Heart right ventricle (tissue), 16 donors: ENCODE results near the gene CCNH. TPM values are rescaled to one million over a fixed set of nuclear protein-coding genes. Genes with fewer than 3 reads are reported as not detected.

Source experiments
- ATAC-seq, 8 donors: fragments of 200-7000 bp; cut with Tn5 transposase; one replicate each; pipeline ENCODE4 v1.9.1; 2020; ENCODE audit warnings: mild to moderate bottlenecking in 8 of 8, moderate library complexity in 8 of 8, moderate number of reproducible peaks in 1 of 8
- DNase-seq, 2 donors: peaks; one replicate each; pipeline ENCODE4 v3.0.0-alpha.2; 2020
- H3K27ac ChIP-seq, 10 donors: fragments of 200-600 bp; sonication (generic) in 2 of 10; one replicate each; pipeline versions ENCODE4 v1.5.0 to v1.8.0; 2020 to 2022; ENCODE audit warnings: mild to moderate bottlenecking in 3 of 10
- H3K27me3 ChIP-seq, 7 donors: fragments of 200-600 bp; one replicate each; pipeline ENCODE4 v1.8.0; 2021 to 2022; ENCODE audit warnings: mild to moderate bottlenecking in 2 of 7
- H3K36me3 ChIP-seq, 9 donors: fragments of 200-600 bp; sonication (generic) in 1 of 9; one replicate each; pipeline versions ENCODE4 v1.5.0 to v1.8.0; 2020 to 2022; ENCODE audit warnings: mild to moderate bottlenecking in 2 of 9
- H3K4me1 ChIP-seq, 9 donors: fragments of 200-600 bp; sonication (generic) in 1 of 9; one replicate each; pipeline versions ENCODE4 v1.5.0 to v1.8.0; 2020 to 2022; ENCODE audit warnings: mild to moderate bottlenecking in 4 of 9
- H3K4me3 ChIP-seq, 10 donors: fragments of 200-600 bp; sonication (generic) in 2 of 10; one replicate each; pipeline versions ENCODE4 v1.5.0 to v1.8.0; 2020 to 2022; ENCODE audit warnings: mild to moderate bottlenecking in 7 of 10, moderate library complexity in 2 of 10
- H3K9me3 ChIP-seq, 11 donors: fragments of 200-600 bp in 10 of 11; sonication (generic) in 2 of 11; one replicate each; pipeline versions ENCODE4 v1.5.0 to v1.8.0; 2013 to 2022; ENCODE audit warnings: mild to moderate bottlenecking in 2 of 11, control low read depth in 1 of 11, moderate library complexity in 1 of 11
- CTCF ChIP-seq, 9 donors: fragments of 200-600 bp; sonication (generic) in 2 of 9; IDR thresholded peaks; one replicate each; pipeline versions ENCODE4 v1.5.0 to v1.8.0; 2021 to 2022; ENCODE audit warnings: antibody characterized with exemption in 9 of 9, mild to moderate bottlenecking in 5 of 9, moderate library complexity in 1 of 9
- WGBS, 2 donors: extraction: QIAGEN DNeasy Blood & Tissue Kit; methylation state at CpG; one replicate each; pipeline ENCODE4 v1.1.7; 2013; ENCODE audit warnings: inconsistent platforms in 1 of 2; 5-methylcytosine and 5-hydroxymethylcytosine counted together
- intact Hi-C, 10 donors: fragments of 100-400 bp; cut with DNase I; formaldehyde crosslinking; loops; one replicate each; pipeline versions ENCODE4 v1.11.1 to v1.14.2; 2022
- polyA plus RNA-seq, 2 donors: library from polyadenylated mRNA; stranded (reverse); fragments of 200-250 nt; gene quantifications; one replicate each; pipeline ENCODE4 v1.2.3, GENCODE V29; 2013
- total RNA-seq, 10 donors: library from RNA; stranded (reverse); fragmentation: NEBNext Ultra II Directional in 3 of 10; extraction: Animal tissue kit (Norgen Biotek cat#: 25700) in 3 of 10; gene quantifications; one replicate each; pipeline versions ENCODE4 v1.2.1 to v1.2.4, GENCODE V29; 2021 to 2023
- donor health status: Arrhythmogenic right ventricular cardiomyopathy.
- donor health status: ischemic (EF 13 %, LVEDD 7.1; RV severe dilation, severe dysfunction).
- donor health status: healthy with polysubstance abuse.
- donor health status: DM: no; HTN: yes; CAD: no.
- donor health status: DM: no; HTN: no; CAD: no.
- donor health status: ischemic (EF 25% LVEDD 6.9; RV normal size, moderate dysfunction).
- donor health status: ischemic (EF 25% LVEDD 5.7; RV mildly dilated, moderate dysfunction).
- donor health status: healthy.
- donor health status: DM: yes; HTN: yes; CAD: no.
- donor health status: Ischemic cardiomyopathy.
- donor health status: ischemic (EF 35%, LVEDD 5.7; RV mildly dilated, moderate dysfunction).
- donor health status: nonischemic (EF 11% LVEDD 7.7; RV severe dilation, severe dysfunction).
- donor health status: DM: yes; HTN: yes; CAD: no.
- donor health status: PGD.
- donor health status: ischemic (EF 29% LVEDD 5.4; RV normal size, mild dysfunction).
- donor health status: nonischemic (EF 23%, LVEDD 6.1; RV moderate dilation, normal function).

Gene CCNH
- total and polyA plus RNA-seq, 12 donors = 23.5 to 36.2 (median 24.5) TPM

DNA sequence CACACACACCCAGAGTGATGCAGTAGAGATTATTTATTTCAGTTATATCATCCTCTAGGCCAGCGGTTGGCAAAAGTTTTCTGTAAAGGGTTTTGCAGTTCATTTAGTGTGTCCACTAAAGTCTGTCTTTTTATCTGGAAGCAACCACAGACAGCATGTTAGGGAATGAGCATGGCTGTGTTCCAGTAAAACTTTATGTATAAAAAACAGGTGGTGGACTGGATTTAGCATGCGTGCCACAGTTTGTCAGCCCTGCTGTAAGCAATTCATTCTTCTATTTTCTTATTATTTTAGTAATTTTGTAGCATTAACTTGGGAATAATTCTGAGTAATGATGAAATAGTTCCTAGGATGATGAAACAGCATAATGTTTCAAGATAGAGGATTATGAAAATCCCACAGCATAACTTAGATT is 51.7 kb downstream of the CCNH start:
- DNase-seq = no peak
- no peak for TF ChIP-seq CTCF (IDR thresholded peaks at IDR 0.05)
- peaks cover 0 to 19% (median 0%) of the 10 kb centered on the region in 9 donors for H3K4me1 ChIP-seq
- intact Hi-C loops = no loop called here
- 83 to 85% methylated on average over 2 of the region's 2 CpGs for WGBS, 2 donors
- ATAC-seq = peak in 1 of 8 donors; percentile 37
- H3K36me3 ChIP-seq = peaks cover 0 to 97% (median 12%) of the 10 kb centered on the region in 9 donors
- H3K9me3 ChIP-seq = no peaks in the 10 kb centered on the region
- H3K4me3 ChIP-seq = no peak overlapping the region
- H3K27ac ChIP-seq = no peak overlapping the region
- no peaks in the 10 kb centered on the region for H3K27me3 ChIP-seq

GRCh38 chr5:87360132-87360531 is 52.6 kb downstream of the CCNH start:
- ATAC-seq (no peak), DNase-seq (no peak)
- intact Hi-C loops = no loop called here
- Histone ChIP-seq H3K27ac (no peak overlapping the region), H3K9me3 (no peaks in the 10 kb centered on the region), H3K4me1 (peaks cover 0 to 19% (median 0%) of the 10 kb centered on the region in 9 donors), H3K27me3 (no peaks in the 10 kb centered on the region), H3K4me3 (no peak overlapping the region), H3K36me3 (peaks cover 0 to 97% (median 16%) of the 10 kb centered on the region in 9 donors)
- TF ChIP-seq CTCF (IDR thresholded peaks at IDR 0.05) = no peak
- WGBS, 2 donors = 90 to 99% methylated on average over 11 of the region's 11 CpGs

DNA sequence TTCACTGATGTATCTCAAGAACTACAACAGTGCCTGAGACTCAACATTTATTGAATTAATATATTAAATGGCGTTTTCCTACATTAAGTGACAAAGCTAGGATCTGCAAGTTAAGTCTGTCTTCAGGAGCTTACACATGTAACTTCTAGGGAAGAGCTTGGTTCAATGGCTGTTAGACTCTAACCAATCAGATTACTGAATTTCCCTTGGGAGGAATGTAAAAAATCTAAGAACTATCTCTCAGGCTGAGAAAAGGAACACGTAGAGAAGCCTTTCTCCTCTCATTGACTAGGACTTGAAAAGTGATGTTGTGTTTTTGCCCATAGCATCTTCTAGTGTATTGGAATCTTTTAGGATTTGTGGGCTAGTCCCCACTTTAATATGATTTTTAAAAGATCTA is 53.6 kb downstream of the CCNH start:
- Histone ChIP-seq H3K27me3 (no peaks in the 10 kb centered on the region), H3K27ac (no peak overlapping the region), H3K4me1 (peaks cover 0 to 19% (median 0%) of the 10 kb centered on the region in 9 donors), H3K36me3 (peaks cover 0 to 97% (median 13%) of the 10 kb centered on the region in 9 donors), H3K9me3 (no peaks in the 10 kb centered on the region), H3K4me3 (no peak overlapping the region)
- no peak for TF ChIP-seq CTCF (IDR thresholded peaks at IDR 0.05)
- 84 to 89% methylated on average over 2 of the region's 2 CpGs for WGBS, 2 donors
- DNase-seq (no peak), ATAC-seq (no peak)
- intact Hi-C loops = no loop called here

DNA sequence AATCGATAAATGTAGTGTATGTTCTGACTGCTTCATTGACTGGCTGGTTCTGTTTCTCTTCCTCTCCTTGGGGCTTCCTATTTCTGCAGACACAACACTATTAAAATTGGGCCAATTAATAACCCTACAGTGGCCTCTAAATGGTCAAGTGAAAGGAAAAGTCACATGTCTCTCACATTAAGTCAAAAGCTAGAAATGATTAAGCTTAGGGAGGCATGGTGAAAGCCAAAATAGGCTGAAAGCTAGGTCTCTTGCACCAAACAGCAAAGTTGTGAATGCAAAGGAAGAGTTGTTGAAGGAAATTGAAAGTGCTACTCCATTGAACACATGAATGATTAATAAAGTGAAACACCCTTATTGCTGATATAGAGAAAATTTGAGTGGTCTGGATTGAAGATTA is 58.2 kb downstream of the CCNH start:
- 96 to 100% methylated on average over 1 of the region's 1 CpG for WGBS, 2 donors
- Histone ChIP-seq H3K4me3 (no peak overlapping the region), H3K36me3 (peaks cover 0 to 89% (median 16%) of the 10 kb centered on the region in 9 donors), H3K27ac (no peak overlapping the region), H3K27me3 (no peaks in the 10 kb centered on the region), H3K9me3 (no peaks in the 10 kb centered on the region), H3K4me1 (no peaks in the 10 kb centered on the region)
- intact Hi-C loops = no loop called here
- no peak for DNase-seq
- no peak for ATAC-seq
- TF ChIP-seq CTCF (IDR thresholded peaks at IDR 0.05) = no peak
